A549 treated with AZD9567 at 1 μM for 4 hours (cell line): ENCODE results near the gene CFAP44. TPM values are rescaled to one million over a fixed set of nuclear protein-coding genes. Genes with fewer than 3 reads are reported as not detected.

ENCODE experiments used
- total RNA-seq: library from RNA; stranded (reverse); fragments of 200-300 nt; extraction: Qiagen RNA extraction; gene quantifications from 5 replicates; pipeline ENCODE4 v1.2.3, GENCODE V29; 2022; ENCODE audit not compliant: insufficient read depth

CFAP44 gene, protein sequence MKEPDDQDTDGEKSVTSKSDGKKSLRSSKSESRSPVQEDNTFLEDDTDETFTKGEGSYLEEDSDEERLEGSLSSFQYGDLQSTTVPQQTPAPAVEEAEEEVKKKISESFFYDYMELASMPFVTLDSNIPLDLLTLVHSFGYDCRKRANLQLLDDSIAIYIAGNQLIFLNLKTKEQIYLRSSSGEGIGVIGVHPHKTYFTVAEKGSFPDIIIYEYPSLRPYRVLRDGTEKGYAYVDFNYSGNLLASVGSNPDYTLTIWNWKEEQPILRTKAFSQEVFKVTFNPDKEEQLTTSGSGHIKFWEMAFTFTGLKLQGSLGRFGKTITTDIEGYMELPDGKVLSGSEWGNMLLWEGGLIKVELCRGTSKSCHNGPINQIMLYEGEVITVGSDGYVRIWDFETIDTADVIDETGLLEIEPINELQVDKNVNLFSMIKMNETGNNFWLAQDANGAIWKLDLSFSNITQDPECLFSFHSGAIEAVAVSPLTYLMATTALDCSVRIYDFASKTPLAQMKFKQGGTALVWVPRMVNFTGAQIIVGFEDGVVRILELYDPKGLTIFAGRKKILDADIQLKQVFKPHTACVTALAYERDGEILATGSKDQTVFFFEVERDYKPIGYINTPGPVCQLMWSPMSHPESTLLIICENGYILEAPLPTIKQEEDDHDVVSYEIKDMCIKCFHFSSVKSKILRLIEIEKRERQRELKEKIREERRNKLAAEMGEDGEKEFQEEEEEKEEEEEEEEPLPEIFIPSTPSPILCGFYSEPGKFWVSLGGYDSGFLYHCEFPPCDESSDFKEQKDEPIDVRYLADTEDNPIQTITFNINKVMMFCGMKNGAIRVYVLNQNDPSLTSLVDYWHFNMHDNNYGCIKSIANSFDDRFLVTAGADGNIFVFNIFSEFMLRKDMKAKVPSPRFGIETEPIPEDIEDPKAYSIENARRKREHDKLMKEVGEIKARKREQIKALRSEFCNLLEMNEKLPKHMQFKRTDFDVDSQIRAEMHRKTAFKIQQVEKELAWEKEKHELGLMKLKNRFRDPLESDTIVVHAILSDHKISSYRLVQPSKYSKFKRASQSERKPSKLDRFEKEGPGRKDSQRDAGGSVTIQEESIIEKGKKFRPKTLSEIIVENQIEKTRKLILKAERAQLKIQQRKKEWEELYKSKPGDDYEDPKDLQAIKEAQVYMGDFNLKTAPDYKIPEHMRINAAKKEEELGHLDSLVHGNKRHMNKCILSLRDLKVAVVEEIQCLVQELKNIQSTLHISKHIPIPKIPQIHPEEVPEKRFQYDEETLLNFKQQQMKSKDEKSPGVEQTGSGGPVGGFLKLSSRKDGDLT (N-terminal part only)
- total RNA-seq: 0.51 to 1.8 TPM (median 1.6 TPM) in 5 replicates

GRCh38 chr3:113441051-113441770, at the start of gene CFAP44:
CFAP44 (minus strand) TSS chr3:113441493; CDS start chr3:113433664, 7,829 bp downstream.

Other genes with a start within 250 kb of the CFAP44 start
- gene BOC, start 229.9 kb downstream of the CFAP44 start, total RNA-seq: 4.5 to 8.9 TPM (median 5.0 TPM) in 5 replicates
- 5.9 to 15.0 TPM (median 6.8 TPM) in 5 replicates for gene SPICE1, start 73.7 kb upstream of the CFAP44 start, total RNA-seq
- 0.44 to 1.5 TPM (median 0.49 TPM) in 5 replicates for gene SIDT1, start 91.1 kb upstream of the CFAP44 start, total RNA-seq